ENCODE results near the gene SLC26A1. TPM values are rescaled to one million over a fixed set of nuclear protein-coding genes. Genes with fewer than 3 reads are reported as not detected.
A peak's percentile ranks its signal among the peaks of the same experiment; 100 is the strongest.
"Not testable (repeated sequence)": the region's sequence is repeated elsewhere in the genome, so short reads cannot be mapped to it uniquely, and the experiment has no call there.

Gene SLC26A1
- total RNA-seq, 1 donor from 2014 or later = not detected

- DNase-seq (ENCODE audit: low spot score) = no peak
- H3K9me3 ChIP-seq (ENCODE audit: low read depth) = no peaks in the 10 kb centered on the region
- peaks cover 13% of the 10 kb centered on the region for H3K4me1 ChIP-seq
- peaks cover 2% of the 10 kb centered on the region for H3K27me3 Mint-ChIP-seq (ENCODE audit: insufficient read depth, low read depth)
- peaks cover 12% of the 10 kb centered on the region for H3K4me1 Mint-ChIP-seq
- no peak overlapping the region for H3K27ac Mint-ChIP-seq
- no peak overlapping the region for H3K9ac ChIP-seq
- peaks cover 4% of the 10 kb centered on the region for H3F3A ChIP-seq (ENCODE audit: low read depth)
- no peaks in the 10 kb centered on the region for H4K20me1 ChIP-seq (ENCODE audit: low read depth)
- H3K9me3 Mint-ChIP-seq = no peaks in the 10 kb centered on the region
- H3K4me3 ChIP-seq = no peak overlapping the region
- H3K36me3 ChIP-seq = no peaks in the 10 kb centered on the region
- no peaks in the 10 kb centered on the region for H3K36me3 Mint-ChIP-seq
- H3K27me3 ChIP-seq = peaks cover 6% of the 10 kb centered on the region
- H3K4me2 ChIP-seq = no peak overlapping the region
- no peak overlapping the region for H2AFZ ChIP-seq (replicated peaks)
- H3K27ac ChIP-seq = no peak overlapping the region
- H3K4me3 Mint-ChIP-seq = peak overlapping the region; percentile 34
- TF ChIP-seq CTCF (IDR thresholded peaks at IDR 0.05) = no peak
- TF ChIP-seq EZH2phosphoT487 (IDR thresholded peaks at IDR 0.05) = no peak
- no peaks in the 10 kb centered on the region for H3K79me2 ChIP-seq (ENCODE audit: low read depth)
Observed at GRCh38 chr4:946103-946450, 47.1 kb downstream of the SLC26A1 start.

- Histone ChIP-seq H2AFZ (replicated peaks) (peak overlapping the region; percentile 79), H3K79me2 (ENCODE audit: low read depth) (no peaks in the 10 kb centered on the region), H3F3A (ENCODE audit: low read depth) (peaks cover 4% of the 10 kb centered on the region), H3K4me1 (peaks cover 12% of the 10 kb centered on the region), H4K20me1 (ENCODE audit: low read depth) (no peaks in the 10 kb centered on the region), H3K27ac (no peak overlapping the region), H3K36me3 (no peaks in the 10 kb centered on the region), H3K9me3 (ENCODE audit: low read depth) (no peaks in the 10 kb centered on the region), H3K27me3 (peaks cover 6% of the 10 kb centered on the region), H3K4me2 (peak overlapping the region; percentile 84), H3K9ac (peak overlapping the region; percentile 25), H3K4me3 (peak overlapping the region; percentile 38)
- TF ChIP-seq EZH2 (IDR thresholded peaks at IDR 0.05) (no peak), CTCF (IDR thresholded peaks at IDR 0.05) (no peak), EZH2phosphoT487 (IDR thresholded peaks at IDR 0.05) (no peak)
- peaks cover 11% of the 10 kb centered on the region for H3K4me1 Mint-ChIP-seq
- H3K9me3 Mint-ChIP-seq = no peaks in the 10 kb centered on the region
- no peaks in the 10 kb centered on the region for H3K36me3 Mint-ChIP-seq
- peak; percentile 45 for DNase-seq (ENCODE audit: low spot score)
- no peak overlapping the region for H3K27ac Mint-ChIP-seq
- peaks cover 2% of the 10 kb centered on the region for H3K27me3 Mint-ChIP-seq (ENCODE audit: insufficient read depth, low read depth)
- H3K4me3 Mint-ChIP-seq = peak overlapping the region; percentile 36
Observed at GRCh38 chr4:945274-946102, 47.7 kb downstream of the SLC26A1 start.

GRCh38 chr4:939508-939907 is 53.7 kb downstream of the SLC26A1 start:
- H3K9ac ChIP-seq; H3K79me2 ChIP-seq (ENCODE audit: low read depth); H3K4me3 ChIP-seq; H4K20me1 ChIP-seq (ENCODE audit: low read depth); DNase-seq (ENCODE audit: low spot score); H2AFZ ChIP-seq (replicated peaks); H3K4me2 ChIP-seq; H3K27me3 Mint-ChIP-seq (ENCODE audit: insufficient read depth, low read depth); H3K9me3 Mint-ChIP-seq; H3K9me3 ChIP-seq (ENCODE audit: low read depth); H3K4me1 ChIP-seq; H3K4me1 Mint-ChIP-seq; H3K27ac ChIP-seq; H3F3A ChIP-seq (ENCODE audit: low read depth); H3K36me3 ChIP-seq; H3K27ac Mint-ChIP-seq; H3K27me3 ChIP-seq; H3K4me3 Mint-ChIP-seq; H3K36me3 Mint-ChIP-seq: not testable (repeated sequence)

Other genes starting within 250 kb of the SLC26A1 start
- gene CPLX1, start 167.3 kb downstream of the SLC26A1 start, total RNA-seq (ENCODE audit: low replicate concordance) = not detected in 2 replicates
- 27.6 and 75.9 TPM in 2 replicates for gene GAK, start 61.1 kb downstream of the SLC26A1 start, total RNA-seq (ENCODE audit: low replicate concordance)
- gene TMEM175, start 60.9 kb downstream of the SLC26A1 start, total RNA-seq (ENCODE audit: low replicate concordance) = 4.4 and 10.1 TPM in 2 replicates
- 5.1 and 16.0 TPM in 2 replicates for gene DGKQ, start 19.8 kb downstream of the SLC26A1 start, total RNA-seq (ENCODE audit: low replicate concordance)
- 0.47 and 10.7 TPM in 2 replicates for gene IDUA, start 6.4 kb downstream of the SLC26A1 start, total RNA-seq (ENCODE audit: low replicate concordance)
- 9.6 and 27.4 TPM in 2 replicates for gene FGFRL1, start 18.2 kb upstream of the SLC26A1 start, total RNA-seq (ENCODE audit: low replicate concordance)
- 3.4 and 3.7 TPM in 2 replicates for gene RNF212, start 120.2 kb upstream of the SLC26A1 start, total RNA-seq (ENCODE audit: low replicate concordance)
- 2.1 and 9.0 TPM in 2 replicates for gene SPON2, start 179.2 kb upstream of the SLC26A1 start, total RNA-seq (ENCODE audit: low replicate concordance)